Measurements from ENCODE around the gene CYTH2.
A peak's percentile ranks its signal among the peaks of the same experiment; 100 is the strongest.

Gene CYTH2

DNA sequence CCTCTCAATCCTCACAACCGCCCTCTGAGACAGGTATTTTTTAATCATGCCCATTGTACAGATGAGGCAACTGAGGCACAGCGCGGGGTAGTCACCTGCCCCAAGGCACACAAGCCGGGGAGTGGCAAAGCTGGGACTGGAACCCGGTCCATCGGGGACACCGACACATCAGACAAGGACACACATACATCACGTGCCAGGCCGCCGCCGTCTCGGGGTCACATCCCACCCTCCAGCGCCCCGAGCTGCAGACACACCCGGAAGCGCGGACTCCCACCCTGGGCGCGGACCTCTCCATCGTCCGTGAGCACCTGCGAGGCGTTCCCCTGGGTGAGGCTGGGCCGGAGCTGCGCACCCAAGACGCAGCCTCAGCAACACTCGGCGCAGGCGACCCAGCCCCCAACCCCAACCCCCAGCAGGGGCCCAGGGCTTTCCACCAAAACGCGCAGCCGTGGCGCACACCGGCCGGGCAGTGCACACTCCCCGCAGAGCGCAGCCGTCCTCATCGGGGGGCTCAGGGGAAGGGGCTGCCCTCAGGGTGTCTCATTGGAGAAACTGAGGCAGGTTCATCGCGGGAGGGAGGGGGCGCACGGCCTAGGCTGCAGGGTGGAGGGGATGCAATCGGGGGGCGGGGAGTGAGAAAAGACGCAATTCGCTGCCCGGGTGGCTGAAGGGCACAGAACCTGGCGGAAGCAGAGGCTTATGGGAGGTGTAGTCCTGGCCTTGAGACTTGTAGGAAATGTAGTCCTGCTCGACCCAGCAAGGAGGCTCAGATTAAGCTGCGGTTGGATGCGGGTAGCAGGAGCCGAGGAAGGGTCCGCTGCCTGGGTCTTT lies 44.3 kb downstream of the CYTH2 start:
- peak overlapping the region; percentile 17; the same call in 1 of the 2 replicates for H3K9ac ChIP-seq (ENCODE audit: low read length)
- H3K9me3 ChIP-seq (replicated peaks; ENCODE audit: insufficient read depth, low read length): no peaks in the 10 kb centered on the region
- no peaks in the 10 kb centered on the region for H3K36me3 ChIP-seq (replicated peaks; ENCODE audit: insufficient read depth, low read length)
- peak overlapping the region; percentile 94 for H2AFZ ChIP-seq (ENCODE audit: low read length)
- peak overlapping the region; percentile 72 for H3K4me3 ChIP-seq (ENCODE audit: low read length)
- no peaks in the 10 kb centered on the region for H3K79me2 ChIP-seq (ENCODE audit: low read length)
- no peak overlapping the region for H3K27ac ChIP-seq (ENCODE audit: low read length)
- H3K27me3 ChIP-seq (replicated peaks; ENCODE audit: insufficient read depth, low read length): peaks cover 67% of the 10 kb centered on the region
- TF ChIP-seq, protein P1, sequence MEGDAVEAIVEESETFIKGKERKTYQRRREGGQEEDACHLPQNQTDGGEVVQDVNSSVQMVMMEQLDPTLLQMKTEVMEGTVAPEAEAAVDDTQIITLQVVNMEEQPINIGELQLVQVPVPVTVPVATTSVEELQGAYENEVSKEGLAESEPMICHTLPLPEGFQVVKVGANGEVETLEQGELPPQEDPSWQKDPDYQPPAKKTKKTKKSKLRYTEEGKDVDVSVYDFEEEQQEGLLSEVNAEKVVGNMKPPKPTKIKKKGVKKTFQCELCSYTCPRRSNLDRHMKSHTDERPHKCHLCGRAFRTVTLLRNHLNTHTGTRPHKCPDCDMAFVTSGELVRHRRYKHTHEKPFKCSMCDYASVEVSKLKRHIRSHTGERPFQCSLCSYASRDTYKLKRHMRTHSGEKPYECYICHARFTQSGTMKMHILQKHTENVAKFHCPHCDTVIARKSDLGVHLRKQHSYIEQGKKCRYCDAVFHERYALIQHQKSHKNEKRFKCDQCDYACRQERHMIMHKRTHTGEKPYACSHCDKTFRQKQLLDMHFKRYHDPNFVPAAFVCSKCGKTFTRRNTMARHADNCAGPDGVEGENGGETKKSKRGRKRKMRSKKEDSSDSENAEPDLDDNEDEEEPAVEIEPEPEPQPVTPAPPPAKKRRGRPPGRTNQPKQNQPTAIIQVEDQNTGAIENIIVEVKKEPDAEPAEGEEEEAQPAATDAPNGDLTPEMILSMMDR (IDR thresholded peaks at IDR 0.05; ENCODE audit: low read length): no peak
- TF ChIP-seq EZH2phosphoT487 (IDR thresholded peaks at IDR 0.05; ENCODE audit: low read length): no peak
- TF ChIP-seq EZH2 (optimal IDR thresholded peaks at IDR 0.05; ENCODE audit: low read depth, low read length): no peak
- H4K20me1 ChIP-seq (ENCODE audit: insufficient read depth, low read length): no peaks in the 10 kb centered on the region
- H3K4me1 ChIP-seq (ENCODE audit: low read length): no peaks in the 10 kb centered on the region
- peak; percentile 49 for DNase-seq
- H3K9me2 ChIP-seq (replicated peaks; ENCODE audit: insufficient read depth, low read length): no peaks in the 10 kb centered on the region
- H3K4me2 ChIP-seq (ENCODE audit: low read depth, low read length): peak overlapping the region; percentile 94
- H3F3A ChIP-seq (ENCODE audit: insufficient read depth, low read length): no peaks in the 10 kb centered on the region

DNA sequence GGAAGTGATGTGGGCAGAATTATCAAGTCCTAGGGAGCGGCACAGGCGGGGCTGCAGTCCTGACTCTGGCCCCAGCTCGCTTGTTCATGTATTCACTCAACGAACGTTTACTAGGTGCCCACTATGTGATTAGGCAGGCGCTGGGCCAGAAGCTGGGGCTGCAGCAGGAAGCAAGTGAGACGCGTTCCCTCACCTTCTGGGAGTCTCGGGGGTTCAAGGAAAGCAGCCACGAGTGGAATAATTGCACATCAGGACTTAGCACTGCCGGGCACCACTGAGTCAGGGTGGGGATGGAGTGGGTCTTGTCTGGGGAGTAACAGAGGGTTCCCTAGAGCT lies 44.9 kb downstream of the CYTH2 start:
- Histone ChIP-seq H2AFZ (ENCODE audit: low read length) (0 out of 2 replicates have a peak overlapping the region, but pooled peaks have one; percentile 94), H3F3A (ENCODE audit: insufficient read depth, low read length) (no peaks in the 10 kb centered on the region), H3K9ac (ENCODE audit: low read length) (no peak overlapping the region), H3K4me1 (ENCODE audit: low read length) (no peaks in the 10 kb centered on the region), H3K4me3 (ENCODE audit: low read length) (peak overlapping the region; percentile 72), H3K27ac (ENCODE audit: low read length) (no peak overlapping the region), H4K20me1 (ENCODE audit: insufficient read depth, low read length) (no peaks in the 10 kb centered on the region), H3K36me3 (replicated peaks; ENCODE audit: insufficient read depth, low read length) (no peaks in the 10 kb centered on the region), H3K9me3 (replicated peaks; ENCODE audit: insufficient read depth, low read length) (no peaks in the 10 kb centered on the region), H3K9me2 (replicated peaks; ENCODE audit: insufficient read depth, low read length) (no peaks in the 10 kb centered on the region), H3K27me3 (replicated peaks; ENCODE audit: insufficient read depth, low read length) (peaks cover 61% of the 10 kb centered on the region), H3K79me2 (ENCODE audit: low read length) (no peaks in the 10 kb centered on the region), H3K4me2 (ENCODE audit: low read depth, low read length) (peak overlapping the region; percentile 94)
- TF ChIP-seq, protein P1 (IDR thresholded peaks at IDR 0.05; ENCODE audit: low read length): no peak
- no peak for TF ChIP-seq EZH2phosphoT487 (IDR thresholded peaks at IDR 0.05; ENCODE audit: low read length)
- TF ChIP-seq EZH2 (optimal IDR thresholded peaks at IDR 0.05; ENCODE audit: low read depth, low read length): no peak
- no peak for DNase-seq

DNA sequence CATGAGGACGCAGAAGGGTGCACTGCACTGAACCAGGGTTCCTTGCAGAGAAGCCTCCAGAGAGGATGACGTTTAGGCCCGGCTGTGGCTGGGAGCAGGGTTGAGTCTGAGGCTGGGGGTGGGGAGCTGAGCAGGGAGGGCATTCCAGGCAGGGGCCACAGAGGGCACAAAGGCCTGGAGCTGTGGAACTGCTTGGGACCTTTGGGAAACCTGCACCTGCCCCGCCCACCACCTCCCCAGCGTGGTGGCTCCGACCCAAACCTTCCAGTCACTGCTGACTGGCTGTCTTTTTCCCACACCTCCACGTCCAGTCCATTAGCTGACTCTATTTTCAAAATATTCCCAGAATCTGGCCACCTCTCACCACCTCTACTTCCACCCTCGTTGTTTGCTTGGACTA lies 47.4 kb downstream of the CYTH2 start:
- no peak overlapping the region for H3K4me3 ChIP-seq (ENCODE audit: low read length)
- no peaks in the 10 kb centered on the region for H3F3A ChIP-seq (ENCODE audit: insufficient read depth, low read length)
- no peaks in the 10 kb centered on the region for H3K9me2 ChIP-seq (replicated peaks; ENCODE audit: insufficient read depth, low read length)
- no peaks in the 10 kb centered on the region for H3K79me2 ChIP-seq (ENCODE audit: low read length)
- no peaks in the 10 kb centered on the region for H3K9me3 ChIP-seq (replicated peaks; ENCODE audit: insufficient read depth, low read length)
- no peak overlapping the region for H3K4me2 ChIP-seq (ENCODE audit: low read depth, low read length)
- no peaks in the 10 kb centered on the region for H3K4me1 ChIP-seq (ENCODE audit: low read length)
- H2AFZ ChIP-seq (ENCODE audit: low read length): no peak overlapping the region
- H3K9ac ChIP-seq (ENCODE audit: low read length): no peak overlapping the region
- peaks cover 67% of the 10 kb centered on the region for H3K27me3 ChIP-seq (replicated peaks; ENCODE audit: insufficient read depth, low read length)
- DNase-seq: no peak
- TF ChIP-seq EZH2phosphoT487 (IDR thresholded peaks at IDR 0.05; ENCODE audit: low read length) (no peak), EZH2 (optimal IDR thresholded peaks at IDR 0.05; ENCODE audit: low read depth, low read length) (no peak)
- TF ChIP-seq, protein P1 (IDR thresholded peaks at IDR 0.05; ENCODE audit: low read length): no peak
- no peaks in the 10 kb centered on the region for H4K20me1 ChIP-seq (ENCODE audit: insufficient read depth, low read length)
- H3K27ac ChIP-seq (ENCODE audit: low read length): no peak overlapping the region
- H3K36me3 ChIP-seq (replicated peaks; ENCODE audit: insufficient read depth, low read length): no peaks in the 10 kb centered on the region

Measured in MM.1S (cell line).